Measurements from ENCODE around the gene PARP6. TPM values are rescaled to one million over a fixed set of nuclear protein-coding genes. Genes with fewer than 3 reads are reported as not detected.

PARP6 gene
- total and polyA plus RNA-seq, 9 of the 15 experiments (the other 6 are each of a cell fraction or from before 2014, with no cell fraction given) = 14.8 to 83.2 (median 28.3) TPM

GRCh38 chr15:72285927-72286516 is 13.7 kb upstream of the PARP6 start (continued):
- TF ChIP-seq REST (IDR thresholded peaks at IDR 0.05; ENCODE audit: borderline replicate concordance) = peak; percentile 58; the same call in 1 of the 2 replicates
- no peak for TF ChIP-seq REST (CRISPR knock-in tag; IDR thresholded peaks at IDR 0.05; ENCODE audit: low read depth)
- TF ChIP-seq KDM2B (CRISPR knock-in tag; IDR thresholded peaks at IDR 0.05) = no peak
- TF ChIP-seq JUNB (CRISPR knock-in tag; conservative IDR thresholded peaks at IDR 0.05) = no peak
- TF ChIP-seq ZNF76 (CRISPR knock-in tag; IDR thresholded peaks at IDR 0.05; ENCODE audit: borderline replicate concordance) = no peak
- TF ChIP-seq RBM39 (optimal IDR thresholded peaks at IDR 0.05; ENCODE audit: low read depth, low read length) = no peak
- peak; percentile 73 to 79 (median 74) for TF ChIP-seq CTCF (IDR thresholded peaks at IDR 0.05 in 2 of 3, conservative IDR thresholded peaks at IDR 0.05 in 1 of 3; ENCODE audit: insufficient read depth in 2 of 3, low read depth in 1 of 3, low read length in 3 of 3)
- no peak for TF ChIP-seq ZSCAN29 (IDR thresholded peaks at IDR 0.05)
- no peak for TF ChIP-seq ILK (tag; IDR thresholded peaks at IDR 0.05; ENCODE audit: borderline replicate concordance, low read depth)
- TF ChIP-seq BDP1 (IDR thresholded peaks at IDR 0.05; ENCODE audit: insufficient read depth, insufficient read length) = no peak
- no peak for TF ChIP-seq ID3 (CRISPR knock-in tag; IDR thresholded peaks at IDR 0.05)
- TF ChIP-seq ID3 (tag; IDR thresholded peaks at IDR 0.05) = 0 out of 2 replicates have a peak, but pooled peaks have one; percentile 19
- TF ChIP-seq GABPB2 (CRISPR knock-in tag; conservative IDR thresholded peaks at IDR 0.05) = no peak
- no peak for TF ChIP-seq PTRF (tag; IDR thresholded peaks at IDR 0.05)
- TF ChIP-seq SMARCB1 (IDR thresholded peaks at IDR 0.05; ENCODE audit: insufficient read length, low read depth) = no peak
- TF ChIP-seq KAT2B (IDR thresholded peaks at IDR 0.05; ENCODE audit: low read depth, low read length) = no peak
- TF ChIP-seq COPS2 (conservative IDR thresholded peaks at IDR 0.05) = no peak
- TF ChIP-seq ZNF165 (CRISPR knock-in tag; IDR thresholded peaks at IDR 0.05; ENCODE audit: borderline replicate concordance) = no peak
- TF ChIP-seq ZNF134 (CRISPR knock-in tag; conservative IDR thresholded peaks at IDR 0.05) = no peak
- TF ChIP-seq HEY1 (CRISPR knock-in tag; IDR thresholded peaks at IDR 0.05; ENCODE audit: borderline replicate concordance) = no peak
